HEK293 (cell line): ENCODE data around the gene PTGES.

Experiments used
- HOXA7 ChIP-seq: sonication (generic); formaldehyde crosslinking; IDR thresholded peaks from 2 replicates; pipeline ENCODE4 v1.8.1; 2022; ENCODE audit warnings: missing genetic modification reagents, borderline replicate concordance
- KLF7 ChIP-seq: fragments of 450-650 bp; formaldehyde crosslinking; IDR thresholded peaks from 2 replicates; pipeline ENCODE4 v1.5.1; 2016; ENCODE audit warnings: missing biosample characterization, missing genetic modification characterization, borderline replicate concordance
- TCF7L2 ChIP-seq: IDR thresholded peaks from 2 replicates; pipeline ENCODE4 v1.6.1; 2011; ENCODE audit warnings: low read depth, mild to moderate bottlenecking, inconsistent platforms, low read length, moderate library complexity, borderline replicate concordance
- YY1 ChIP-seq: fragments of 450-650 bp; formaldehyde crosslinking; IDR thresholded peaks from 2 replicates; pipeline ENCODE4 v1.5.1; 2018; ENCODE audit warnings: missing biosample characterization, missing genetic modification characterization
- ZNF174 ChIP-seq: fragments of 450-650 bp; formaldehyde crosslinking; IDR thresholded peaks from 2 replicates; pipeline ENCODE4 v1.5.0; 2017; ENCODE audit warnings: missing biosample characterization, mild to moderate bottlenecking, missing genetic modification characterization
- ZNF473 ChIP-seq: fragments of 450-650 bp; formaldehyde crosslinking; IDR thresholded peaks from 2 replicates; pipeline ENCODE4 v1.5.1; 2017; ENCODE audit warnings: missing biosample characterization, missing genetic modification characterization
- ZNF48 ChIP-seq: fragments of 450-650 bp; formaldehyde crosslinking; IDR thresholded peaks from 2 replicates; pipeline ENCODE4 v1.5.1; 2016; ENCODE audit warnings: missing biosample characterization, missing genetic modification characterization
- ZXDB ChIP-seq: fragments of 450-650 bp; formaldehyde crosslinking; IDR thresholded peaks from 2 replicates; pipeline ENCODE4 v1.5.1; 2016; ENCODE audit warnings: missing biosample characterization, missing genetic modification characterization
- TF ChIP-seq, protein P1 (sequence below): fragments of 450-650 bp; formaldehyde crosslinking; IDR thresholded peaks from 2 replicates; pipeline ENCODE4 v1.5.1; 2016; ENCODE audit warnings: missing biosample characterization, missing genetic modification characterization
- TF ChIP-seq, protein P2 (sequence below): fragments of 450-650 bp; formaldehyde crosslinking; optimal IDR thresholded peaks from 2 replicates; pipeline ENCODE3; 2016; ENCODE audit warnings: missing biosample characterization, mild to moderate bottlenecking, missing genetic modification characterization
- TF ChIP-seq, protein P3 (sequence below): fragments of 450-650 bp; formaldehyde crosslinking; conservative IDR thresholded peaks from 2 replicates; pipeline ENCODE4 v1.5.1; 2016; ENCODE audit warnings: low read depth, missing biosample characterization, missing genetic modification characterization

GRCh38 chr9:129778469-129778868 is 25.6 kb upstream of the PTGES start:
- TF ChIP-seq, protein P1, sequence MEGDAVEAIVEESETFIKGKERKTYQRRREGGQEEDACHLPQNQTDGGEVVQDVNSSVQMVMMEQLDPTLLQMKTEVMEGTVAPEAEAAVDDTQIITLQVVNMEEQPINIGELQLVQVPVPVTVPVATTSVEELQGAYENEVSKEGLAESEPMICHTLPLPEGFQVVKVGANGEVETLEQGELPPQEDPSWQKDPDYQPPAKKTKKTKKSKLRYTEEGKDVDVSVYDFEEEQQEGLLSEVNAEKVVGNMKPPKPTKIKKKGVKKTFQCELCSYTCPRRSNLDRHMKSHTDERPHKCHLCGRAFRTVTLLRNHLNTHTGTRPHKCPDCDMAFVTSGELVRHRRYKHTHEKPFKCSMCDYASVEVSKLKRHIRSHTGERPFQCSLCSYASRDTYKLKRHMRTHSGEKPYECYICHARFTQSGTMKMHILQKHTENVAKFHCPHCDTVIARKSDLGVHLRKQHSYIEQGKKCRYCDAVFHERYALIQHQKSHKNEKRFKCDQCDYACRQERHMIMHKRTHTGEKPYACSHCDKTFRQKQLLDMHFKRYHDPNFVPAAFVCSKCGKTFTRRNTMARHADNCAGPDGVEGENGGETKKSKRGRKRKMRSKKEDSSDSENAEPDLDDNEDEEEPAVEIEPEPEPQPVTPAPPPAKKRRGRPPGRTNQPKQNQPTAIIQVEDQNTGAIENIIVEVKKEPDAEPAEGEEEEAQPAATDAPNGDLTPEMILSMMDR (tag by site-specific recombination), result no peak
- TF ChIP-seq, protein P2, sequence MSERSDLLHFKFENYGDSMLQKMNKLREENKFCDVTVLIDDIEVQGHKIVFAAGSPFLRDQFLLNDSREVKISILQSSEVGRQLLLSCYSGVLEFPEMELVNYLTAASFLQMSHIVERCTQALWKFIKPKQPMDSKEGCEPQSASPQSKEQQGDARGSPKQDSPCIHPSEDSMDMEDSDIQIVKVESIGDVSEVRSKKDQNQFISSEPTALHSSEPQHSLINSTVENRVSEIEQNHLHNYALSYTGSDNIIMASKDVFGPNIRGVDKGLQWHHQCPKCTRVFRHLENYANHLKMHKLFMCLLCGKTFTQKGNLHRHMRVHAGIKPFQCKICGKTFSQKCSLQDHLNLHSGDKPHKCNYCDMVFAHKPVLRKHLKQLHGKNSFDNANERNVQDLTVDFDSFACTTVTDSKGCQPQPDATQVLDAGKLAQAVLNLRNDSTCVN, result no peak
- no peak for TF ChIP-seq TCF7L2
- no peak for TF ChIP-seq ZXDB (tag by site-specific recombination)
- TF ChIP-seq KLF7 (tag by site-specific recombination), result no peak
- no peak for TF ChIP-seq HOXA7 (CRISPR knock-in tag)
- no peak for TF ChIP-seq ZNF48 (tag by site-specific recombination)
- no peak for TF ChIP-seq ZNF473
- no peak for TF ChIP-seq ZNF174 (tag by site-specific recombination)
- TF ChIP-seq, protein P3, sequence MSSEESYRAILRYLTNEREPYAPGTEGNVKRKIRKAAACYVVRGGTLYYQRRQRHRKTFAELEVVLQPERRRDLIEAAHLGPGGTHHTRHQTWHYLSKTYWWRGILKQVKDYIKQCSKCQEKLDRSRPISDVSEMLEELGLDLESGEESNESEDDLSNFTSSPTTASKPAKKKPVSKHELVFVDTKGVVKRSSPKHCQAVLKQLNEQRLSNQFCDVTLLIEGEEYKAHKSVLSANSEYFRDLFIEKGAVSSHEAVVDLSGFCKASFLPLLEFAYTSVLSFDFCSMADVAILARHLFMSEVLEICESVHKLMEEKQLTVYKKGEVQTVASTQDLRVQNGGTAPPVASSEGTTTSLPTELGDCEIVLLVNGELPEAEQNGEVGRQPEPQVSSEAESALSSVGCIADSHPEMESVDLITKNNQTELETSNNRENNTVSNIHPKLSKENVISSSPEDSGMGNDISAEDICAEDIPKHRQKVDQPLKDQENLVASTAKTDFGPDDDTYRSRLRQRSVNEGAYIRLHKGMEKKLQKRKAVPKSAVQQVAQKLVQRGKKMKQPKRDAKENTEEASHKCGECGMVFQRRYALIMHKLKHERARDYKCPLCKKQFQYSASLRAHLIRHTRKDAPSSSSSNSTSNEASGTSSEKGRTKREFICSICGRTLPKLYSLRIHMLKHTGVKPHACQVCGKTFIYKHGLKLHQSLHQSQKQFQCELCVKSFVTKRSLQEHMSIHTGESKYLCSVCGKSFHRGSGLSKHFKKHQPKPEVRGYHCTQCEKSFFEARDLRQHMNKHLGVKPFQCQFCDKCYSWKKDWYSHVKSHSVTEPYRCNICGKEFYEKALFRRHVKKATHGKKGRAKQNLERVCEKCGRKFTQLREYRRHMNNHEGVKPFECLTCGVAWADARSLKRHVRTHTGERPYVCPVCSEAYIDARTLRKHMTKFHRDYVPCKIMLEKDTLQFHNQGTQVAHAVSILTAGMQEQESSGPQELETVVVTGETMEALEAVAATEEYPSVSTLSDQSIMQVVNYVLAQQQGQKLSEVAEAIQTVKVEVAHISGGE, result no peak
- no peak for TF ChIP-seq YY1 (tag by site-specific recombination)
